Measurements from ENCODE around the gene CHIC2. TPM values are rescaled to one million over a fixed set of nuclear protein-coding genes. Genes with fewer than 3 reads are reported as not detected.

Gene CHIC2
- polyA plus RNA-seq, 3 donors: 23.1 to 83.3 (median 73.4) TPM

GRCh38 chr4:53967986-53968385 lies 96.4 kb downstream of the CHIC2 start:
- no peaks in the 10 kb centered on the region for H3K36me3 ChIP-seq (replicated peaks in 1 of 2; ENCODE audit: control insufficient read depth in 1 of 2, insufficient read depth in 2 of 2, low read length in 2 of 2)
- no CpG with 5 or more reads among the region's 1 CpG for WGBS (ENCODE audit: insufficient coverage)
- H3K27ac ChIP-seq (ENCODE audit: low read depth in 1 of 2, low read length in 2 of 2): no peak overlapping the region
- H3K27ac Mint-ChIP-seq: no peak overlapping the region
- H3K4me3 Mint-ChIP-seq: no peak overlapping the region
- H3K4me3 ChIP-seq (replicated peaks in 1 of 3; ENCODE audit: low read depth in 2 of 3, low read length in 3 of 3): no peak overlapping the region
- no peak for DNase-seq
- H4K20me1 ChIP-seq (ENCODE audit: insufficient read depth, low read length): no peaks in the 10 kb centered on the region
- H3K27me3 Mint-ChIP-seq (ENCODE audit: low read depth in 3 of 3): peaks cover 0 to 3% (median 0%) of the 10 kb centered on the region in 3 donors
- no peak overlapping the region for H2AFZ ChIP-seq (ENCODE audit: insufficient read depth, low read depth, low read length, poor library complexity, severe bottlenecking)
- H3K4me2 ChIP-seq (replicated peaks; ENCODE audit: extremely low read depth, low read length, poor library complexity, severe bottlenecking): no peak overlapping the region
- no peaks in the 10 kb centered on the region for H3K9me3 ChIP-seq (replicated peaks in 1 of 2; ENCODE audit: control insufficient read depth in 1 of 2, insufficient read depth in 1 of 2, low read length in 2 of 2)
- no peaks in the 10 kb centered on the region for H3K27me3 ChIP-seq (ENCODE audit: control insufficient read depth in 2 of 2, insufficient read depth in 2 of 2, low read length in 2 of 2)
- intact Hi-C loops (cut with micrococcal nuclease): no loop called here
- H3K36me3 Mint-ChIP-seq: no peaks in the 10 kb centered on the region
- H3K4me1 Mint-ChIP-seq: no peaks in the 10 kb centered on the region
- H3K9me3 Mint-ChIP-seq: peaks cover 0 to 4% (median 2%) of the 10 kb centered on the region in 7 donors
- H3K4me1 ChIP-seq (ENCODE audit: control insufficient read depth in 1 of 2, insufficient read depth in 2 of 2, low read length in 2 of 2): no peaks in the 10 kb centered on the region
- H3K9ac ChIP-seq (ENCODE audit: insufficient read depth, low read length, poor library complexity, severe bottlenecking): no peak overlapping the region
- TF ChIP-seq CTCF (IDR thresholded peaks at IDR 0.05): no peak
- H3K79me2 ChIP-seq (ENCODE audit: insufficient read depth, low read length): no peaks in the 10 kb centered on the region

- no CpG with 5 or more reads among the region's 3 CpGs for WGBS (ENCODE audit: insufficient coverage)
- Histone ChIP-seq H3K4me3 (replicated peaks in 1 of 3; ENCODE audit: low read depth in 2 of 3, low read length in 3 of 3) (no peak overlapping the region), H2AFZ (ENCODE audit: insufficient read depth, low read depth, low read length, poor library complexity, severe bottlenecking) (no peak overlapping the region), H3K27ac (ENCODE audit: low read depth in 1 of 2, low read length in 2 of 2) (no peak overlapping the region), H3K27me3 (ENCODE audit: control insufficient read depth in 2 of 2, insufficient read depth in 2 of 2, low read length in 2 of 2) (no peaks in the 10 kb centered on the region), H3K9ac (ENCODE audit: insufficient read depth, low read length, poor library complexity, severe bottlenecking) (no peak overlapping the region), H4K20me1 (ENCODE audit: insufficient read depth, low read length) (no peaks in the 10 kb centered on the region), H3K4me1 (ENCODE audit: control insufficient read depth in 1 of 2, insufficient read depth in 2 of 2, low read length in 2 of 2) (no peaks in the 10 kb centered on the region), H3K4me2 (replicated peaks; ENCODE audit: extremely low read depth, low read length, poor library complexity, severe bottlenecking) (no peak overlapping the region), H3K36me3 (replicated peaks in 1 of 2; ENCODE audit: control insufficient read depth in 1 of 2, insufficient read depth in 2 of 2, low read length in 2 of 2) (no peaks in the 10 kb centered on the region), H3K79me2 (ENCODE audit: insufficient read depth, low read length) (no peaks in the 10 kb centered on the region), H3K9me3 (replicated peaks in 1 of 2; ENCODE audit: control insufficient read depth in 1 of 2, insufficient read depth in 1 of 2, low read length in 2 of 2) (no peaks in the 10 kb centered on the region)
- no peak for DNase-seq
- Mint-ChIP-seq H3K4me1 (no peaks in the 10 kb centered on the region), H3K4me3 (no peak overlapping the region), H3K36me3 (no peaks in the 10 kb centered on the region), H3K27ac (no peak overlapping the region), H3K27me3 (ENCODE audit: low read depth in 3 of 3) (peaks cover 0 to 3% (median 0%) of the 10 kb centered on the region in 3 donors), H3K9me3 (peaks cover 0 to 2% (median 0%) of the 10 kb centered on the region in 7 donors)
- intact Hi-C loops (cut with micrococcal nuclease): no loop called here
- no peak for TF ChIP-seq CTCF (IDR thresholded peaks at IDR 0.05)
These were observed 100.6 kb downstream of the CHIC2 start for GRCh38 chr4:53963781-53964180.

All from CD14-positive monocyte (primary cell).